Amygdala (tissue), 56 donors: Measurements from ENCODE around the gene C19orf25.
A peak's percentile ranks its signal among the peaks of the same experiment; 100 is the strongest.

Source experiments
- DNase-seq, 56 donors: peaks; one replicate each; lab custom pipeline; 2025; lab: John Stamatoyannopoulos, UW

The C19orf25 gene

DNA sequence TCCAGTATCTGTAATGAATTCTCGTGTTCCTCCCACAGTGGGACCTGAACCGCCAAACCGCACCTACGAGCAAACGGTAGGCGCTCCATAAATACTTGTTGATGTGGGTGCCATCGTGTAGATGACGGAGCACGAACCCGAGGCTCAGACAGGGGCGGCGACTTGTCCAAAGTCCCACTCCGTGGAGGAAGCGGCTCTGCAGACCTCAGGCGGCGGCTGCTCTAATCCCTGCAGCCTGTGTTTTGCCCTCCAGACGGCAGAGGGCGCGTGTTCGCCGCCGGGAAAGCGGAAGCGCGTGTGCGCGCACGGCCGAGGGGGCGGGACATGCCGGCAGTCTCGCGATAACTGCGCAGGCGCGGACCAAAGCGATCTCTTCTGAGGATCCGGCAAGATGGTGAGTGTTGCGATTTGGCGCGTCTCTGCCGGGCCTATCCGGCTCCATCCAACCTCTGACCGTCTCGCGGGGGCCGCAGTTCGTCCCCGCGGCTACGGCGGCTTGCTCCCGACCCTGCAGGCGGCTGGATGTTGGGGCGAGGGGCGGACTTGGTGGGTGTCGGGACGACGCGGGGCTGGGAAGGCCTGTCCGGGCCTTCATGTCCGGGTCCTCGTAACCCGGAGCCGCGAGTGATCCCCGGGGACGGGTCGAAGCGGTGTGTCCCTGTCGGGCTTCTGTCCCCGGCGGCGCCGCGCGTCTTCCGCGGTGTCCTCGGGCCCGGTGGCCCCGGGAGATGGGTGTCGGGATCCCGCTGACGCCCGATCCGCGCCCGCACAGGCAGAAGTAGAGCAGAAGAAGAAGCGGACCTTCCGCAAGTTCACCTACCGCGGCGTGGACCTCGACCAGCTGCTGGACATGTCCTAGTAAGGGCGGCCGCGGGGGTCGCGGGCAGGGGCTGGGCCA is 40.7 kb downstream of the C19orf25 start, which contains the start of gene RPS15:
Gene RPS15, plus strand, starts transcription at position 362 of the 898 bp plus-strand sequence. Its CDS starts 30 bp downstream, at position 392.
- peak; percentile 48 to 95 (median 86) for DNase-seq

- DNase-seq: no peak
Observed at GRCh38 chr19:1437609-1438008, 41.4 kb downstream of the C19orf25 start.

- DNase-seq: no peak
Observed at GRCh38 chr19:1435378-1435989, 43.5 kb downstream of the C19orf25 start.

- DNase-seq: no peak
Observed at GRCh38 chr19:1434577-1435060, 44.4 kb downstream of the C19orf25 start.

DNA sequence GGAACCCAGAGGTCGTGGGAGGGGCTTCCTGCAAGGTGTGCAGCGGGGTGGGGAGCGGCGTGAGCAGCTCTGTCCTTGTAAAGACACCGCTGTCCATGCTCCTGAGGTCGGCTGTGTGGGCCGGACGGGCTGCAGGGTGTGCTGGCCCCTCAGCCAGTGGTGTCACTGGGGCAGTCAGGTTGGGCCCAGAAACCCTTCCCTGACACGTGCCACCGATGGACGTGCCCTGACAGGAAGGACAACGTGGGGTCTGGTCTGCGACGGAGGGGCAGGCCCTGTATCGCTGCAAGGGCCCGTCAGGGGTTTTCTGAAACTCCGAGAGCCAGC is 45.0 kb downstream of the C19orf25 start:
- DNase-seq: no peak

- DNase-seq: no peak
Observed at GRCh38 chr19:1433119-1434039, 45.6 kb downstream of the C19orf25 start.

DNA sequence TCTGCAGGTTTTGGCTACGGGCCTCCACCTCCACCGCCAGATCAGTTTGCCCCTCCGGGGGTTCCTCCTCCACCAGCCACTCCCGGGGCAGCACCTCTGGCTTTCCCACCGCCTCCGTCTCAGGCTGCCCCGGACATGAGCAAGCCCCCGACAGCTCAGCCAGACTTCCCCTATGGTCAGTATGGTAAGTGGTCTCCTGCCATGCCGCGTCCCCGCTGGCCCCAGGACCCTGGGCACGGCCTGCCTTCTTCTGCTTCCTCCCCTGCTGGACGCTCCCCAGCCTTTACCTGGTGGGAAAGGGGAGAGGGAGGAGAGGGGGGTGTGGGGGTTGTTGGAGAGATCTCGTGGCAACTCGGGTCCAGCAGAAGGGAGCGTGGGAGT is 46.5 kb downstream of the C19orf25 start:
- no peak for DNase-seq

DNA sequence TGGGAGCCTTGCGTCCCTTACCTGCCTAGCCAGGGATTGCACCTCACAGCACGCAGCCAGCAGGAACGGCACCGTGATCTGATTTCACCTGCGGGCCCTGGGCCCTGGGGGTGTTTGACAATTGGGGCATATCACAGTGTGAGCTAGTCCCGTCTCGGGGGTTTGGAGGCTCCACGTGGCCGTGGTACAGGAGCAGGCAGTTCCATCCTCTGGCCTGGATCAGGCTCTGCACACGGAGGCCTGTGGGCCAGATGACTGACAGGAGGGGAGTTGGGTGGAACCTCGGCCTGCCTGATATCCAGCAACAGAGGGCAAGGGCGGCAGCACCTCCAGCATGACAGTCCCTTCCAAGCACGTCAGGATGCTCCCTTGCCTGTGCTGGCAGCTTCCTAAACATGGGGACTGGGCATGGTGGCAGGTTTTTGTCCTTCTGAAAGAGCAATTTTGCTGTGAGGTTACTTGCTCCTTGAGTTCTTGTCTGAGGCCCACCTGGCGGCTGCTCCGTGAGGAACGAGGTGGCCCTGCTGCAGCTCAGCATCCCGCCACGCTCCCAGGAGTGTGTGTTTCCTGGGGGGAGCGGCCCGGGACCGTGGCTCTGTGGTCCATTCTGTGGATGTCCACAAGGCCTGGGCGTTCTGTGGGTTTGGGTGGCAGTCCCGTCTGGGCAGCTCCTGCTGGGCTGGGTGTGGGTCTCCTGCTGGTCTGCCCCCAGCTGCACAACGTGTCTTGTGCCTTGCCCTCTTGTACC is 47.1 kb downstream of the C19orf25 start:
- DNase-seq: no peak

- DNase-seq: no peak
Observed at GRCh38 chr19:1430246-1430645, 48.8 kb downstream of the C19orf25 start.

GRCh38 chr19:1429750-1430149 is 49.3 kb downstream of the C19orf25 start:
- no peak for DNase-seq

- DNase-seq: no peak
Observed at GRCh38 chr19:1428738-1429391, 50.1 kb downstream of the C19orf25 start.

- peak in 10 of 56 donors; percentile 22 to 47 (median 30) for DNase-seq
Observed at GRCh38 chr19:1427221-1427920, 51.6 kb downstream of the C19orf25 start.

- DNase-seq: no peak
Observed at GRCh38 chr19:1426736-1427135, 52.3 kb downstream of the C19orf25 start.

DNA sequence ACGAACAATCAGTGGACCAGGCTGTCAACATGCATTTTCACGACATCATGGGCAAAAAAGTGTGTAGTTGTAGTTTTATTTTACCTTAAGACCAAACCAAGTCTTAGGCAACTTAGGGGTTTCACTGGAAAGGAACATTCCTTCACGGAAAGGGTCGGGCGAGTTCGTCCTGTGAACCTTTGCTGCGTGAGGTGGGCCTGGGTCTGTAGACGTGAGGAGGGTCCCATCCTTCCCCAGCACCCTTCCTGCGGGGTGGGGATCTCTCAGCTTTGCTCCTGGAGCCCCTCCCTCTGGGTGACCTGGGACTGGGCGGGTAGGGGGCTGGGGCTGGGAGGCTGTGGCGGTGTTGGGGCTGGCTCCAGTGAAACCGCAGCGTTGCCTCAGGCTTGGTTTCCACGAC is 53.1 kb downstream of the C19orf25 start:
- no peak for DNase-seq

DNA sequence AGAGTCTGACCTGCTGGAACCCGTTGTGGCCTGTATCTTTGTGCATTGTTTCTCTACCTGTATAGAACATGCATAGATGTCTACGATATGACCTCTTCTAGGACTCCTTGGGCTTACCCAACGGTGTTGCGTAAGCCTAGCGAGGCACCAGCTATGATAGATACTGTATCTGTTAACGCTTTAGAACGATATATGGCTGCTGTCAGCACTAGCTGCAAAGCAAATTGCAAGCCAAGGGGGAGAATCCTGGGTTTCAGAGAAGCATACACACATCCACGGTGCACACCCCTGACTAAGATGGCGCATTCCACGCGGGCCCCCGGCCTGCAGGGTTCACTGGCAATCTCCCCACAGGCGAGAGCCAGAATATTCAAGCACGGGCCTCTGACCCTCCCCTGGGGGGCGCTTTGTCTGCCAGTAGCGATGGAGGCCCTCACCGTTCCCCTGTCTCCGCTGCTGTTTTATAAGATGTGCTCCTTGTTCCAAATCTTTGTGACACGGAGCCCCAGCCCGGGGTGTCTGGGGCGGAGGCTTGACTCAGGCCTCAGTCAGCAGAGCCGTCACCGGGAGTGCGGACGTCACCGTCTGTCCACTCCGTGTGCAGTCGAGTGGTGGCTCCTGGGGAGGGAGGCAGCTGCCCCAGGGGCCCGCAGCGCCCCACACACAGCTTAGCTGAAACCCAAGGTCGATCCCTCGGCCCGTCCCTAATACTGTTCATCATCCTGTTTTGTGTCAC is 53.7 kb downstream of the C19orf25 start:
- no peak for DNase-seq

DNA sequence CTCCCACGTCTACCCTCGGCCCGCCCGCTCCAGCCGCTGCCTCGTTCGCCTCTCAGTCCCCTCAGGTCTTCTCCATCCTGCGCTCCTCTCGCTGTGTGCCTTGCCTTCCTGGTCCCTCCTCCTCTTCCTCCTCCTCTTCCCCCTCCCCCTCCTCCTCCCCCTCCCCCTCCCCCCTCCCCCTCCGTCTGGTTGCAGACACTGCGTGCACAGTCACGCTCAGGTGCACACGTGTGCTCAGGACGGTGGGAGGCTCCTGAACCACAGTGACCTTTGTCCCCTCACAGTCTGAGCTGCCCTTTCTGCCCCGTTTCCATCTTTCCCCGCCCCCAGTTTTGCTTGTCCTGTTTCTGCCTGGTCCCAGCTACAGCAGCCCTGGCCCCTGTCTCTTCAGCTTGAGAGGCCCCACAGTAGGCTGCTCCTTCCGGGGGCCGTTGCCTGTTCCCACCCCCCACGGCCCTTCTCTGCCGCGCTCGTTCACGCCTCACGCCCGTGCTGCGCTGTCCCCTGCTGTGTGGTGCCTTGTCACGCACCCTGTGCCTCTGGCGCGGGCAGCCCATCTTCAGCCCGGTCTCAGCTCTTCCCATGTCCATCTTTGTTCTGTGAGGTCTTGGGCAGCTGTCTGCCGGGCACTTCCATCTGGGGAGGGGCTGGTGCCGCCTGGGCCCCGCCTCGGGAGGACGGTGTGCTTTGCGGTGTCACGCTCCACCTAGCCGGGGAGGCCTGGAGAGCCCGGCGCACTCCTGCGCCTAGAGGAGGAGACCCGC is 54.6 kb downstream of the C19orf25 start:
- no peak for DNase-seq

DNA sequence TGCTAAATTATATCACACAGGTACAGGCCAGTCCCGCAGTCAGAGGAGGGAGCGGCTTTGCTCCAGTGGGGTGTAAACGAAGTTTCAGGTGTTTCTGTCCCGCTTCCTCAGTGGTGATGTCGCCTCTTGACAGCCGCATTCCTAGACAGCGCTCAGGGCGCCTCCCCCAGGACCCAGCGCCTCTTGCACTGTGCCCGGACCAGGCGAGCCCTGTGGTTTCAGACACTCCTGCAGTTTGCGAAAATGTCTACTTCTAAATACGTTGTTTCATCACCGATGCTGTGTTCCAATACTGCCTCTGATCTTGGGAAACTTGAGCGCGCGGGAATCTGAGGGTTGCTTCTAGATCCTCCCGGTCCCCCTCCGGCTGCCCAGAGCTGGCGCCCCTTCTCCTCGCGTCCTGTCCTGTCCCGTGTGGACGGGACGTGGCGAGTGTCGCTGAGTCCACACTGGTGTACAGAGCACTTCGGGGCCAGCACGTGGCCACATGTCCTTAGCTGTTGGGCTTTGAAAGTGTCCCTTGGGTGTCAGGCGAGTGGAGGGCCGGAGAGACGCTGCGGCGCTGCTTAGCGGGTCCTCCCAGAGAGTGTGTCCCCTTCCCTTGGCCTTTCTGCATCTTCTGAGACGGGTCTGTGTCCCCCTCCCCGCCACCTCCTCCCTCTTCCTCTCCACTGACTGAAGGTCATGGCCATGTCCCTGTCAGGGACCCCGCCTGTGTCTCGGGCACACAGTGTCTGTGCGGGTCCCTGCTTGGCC is 55.4 kb downstream of the C19orf25 start:
- DNase-seq: no peak
